Middle frontal gyrus (tissue), 1 donor: Measurements from ENCODE around the gene DYSF.

ENCODE experiments used
- DNase-seq: peaks from one replicate; pipeline ENCODE4 v3.0.0-alpha.2; 2015; ENCODE audit warnings: low spot score; ENCODE audit errors: extremely low spot score

The DYSF gene

GRCh38 chr2:71599646-71600236 is 146.4 kb downstream of the DYSF start:
- no peak for DNase-seq

- DNase-seq: no peak
These were observed 147.2 kb downstream of the DYSF start for GRCh38 chr2:71600555-71600954.

- DNase-seq: no peak
These were observed 148.1 kb downstream of the DYSF start for GRCh38 chr2:71601136-71602114.

GRCh38 chr2:71602115-71602495 is 148.7 kb downstream of the DYSF start:
- DNase-seq: no peak

- DNase-seq: no peak
These were observed 149.2 kb downstream of the DYSF start for GRCh38 chr2:71602581-71602980.

- no peak for DNase-seq
These were observed 150.0 kb downstream of the DYSF start for GRCh38 chr2:71603311-71603811.

GRCh38 chr2:71603851-71604725 is 150.7 kb downstream of the DYSF start:
- no peak for DNase-seq

GRCh38 chr2:71604726-71605120 is 151.4 kb downstream of the DYSF start:
- no peak for DNase-seq

- no peak for DNase-seq
These were observed 151.8 kb downstream of the DYSF start for GRCh38 chr2:71605173-71605641.

GRCh38 chr2:71605781-71606241 is 152.4 kb downstream of the DYSF start:
- DNase-seq: no peak

GRCh38 chr2:71606244-71606643 is 152.9 kb downstream of the DYSF start:
- DNase-seq: no peak

- no peak for DNase-seq
These were observed 154.0 kb downstream of the DYSF start for GRCh38 chr2:71607151-71607889.

GRCh38 chr2:71608034-71608433 is 154.7 kb downstream of the DYSF start:
- no peak for DNase-seq

GRCh38 chr2:71608441-71608840 is 155.1 kb downstream of the DYSF start:
- no peak for DNase-seq

- no peak for DNase-seq
These were observed 155.7 kb downstream of the DYSF start for GRCh38 chr2:71609029-71609428.

GRCh38 chr2:71609441-71609840 is 156.1 kb downstream of the DYSF start:
- DNase-seq: no peak

GRCh38 chr2:71609958-71610357 is 156.6 kb downstream of the DYSF start:
- peak; percentile 63 for DNase-seq

GRCh38 chr2:71610671-71611070 is 157.3 kb downstream of the DYSF start:
- DNase-seq: no peak

- DNase-seq: no peak
These were observed 157.9 kb downstream of the DYSF start for GRCh38 chr2:71611247-71611646.

- no peak for DNase-seq
These were observed 158.6 kb downstream of the DYSF start for GRCh38 chr2:71611781-71612527.
